ENCODE data around the gene SLC35C1. TPM values are rescaled to one million over a fixed set of nuclear protein-coding genes. Genes with fewer than 3 reads are reported as not detected.

The SLC35C1 gene
- total and polyA plus RNA-seq, 2 of the 13 experiments (the other 11 are each of a cell fraction or from before 2014, with no cell fraction given), result 2.9 to 7.0 TPM

GRCh38 chr11:45772449-45772774 lies 32.5 kb upstream of the SLC35C1 start (continued):
- no peak for TF ChIP-seq ZNF251 (CRISPR knock-in tag; IDR thresholded peaks at IDR 0.05)
- TF ChIP-seq ZMYM3 (CRISPR knock-in tag; IDR thresholded peaks at IDR 0.05), result no peak
- no peak for TF ChIP-seq ZNF333 (CRISPR knock-in tag; IDR thresholded peaks at IDR 0.05; ENCODE audit: borderline replicate concordance)
- TF ChIP-seq MAFK (conservative IDR thresholded peaks at IDR 0.05 in 1 of 2, IDR thresholded peaks at IDR 0.05 in 1 of 2; ENCODE audit: low read length in 2 of 2), result no peak
- no peak for TF ChIP-seq ZNF704 (CRISPR knock-in tag; IDR thresholded peaks at IDR 0.05; ENCODE audit: borderline replicate concordance)
- no peak for TF ChIP-seq GTF3A (CRISPR knock-in tag; conservative IDR thresholded peaks at IDR 0.05)
- TF ChIP-seq ZNF224 (CRISPR knock-in tag; IDR thresholded peaks at IDR 0.05), result no peak
- no peak for TF ChIP-seq ZNF350 (CRISPR knock-in tag; IDR thresholded peaks at IDR 0.05; ENCODE audit: borderline replicate concordance, low read depth)
- TF ChIP-seq SKI (IDR thresholded peaks at IDR 0.05; ENCODE audit: partially characterized antibody), result no peak

- Histone ChIP-seq H4K20me1 (ENCODE audit: insufficient read depth, low read length) (no peaks in the 10 kb centered on the region), H2AFZ (ENCODE audit: low read length) (no peak overlapping the region), H3K9ac (ENCODE audit: insufficient read depth, low read depth, low read length) (no peak overlapping the region), H3K4me1 (ENCODE audit: insufficient read depth, low read length) (peaks cover 17% of the 10 kb centered on the region; the same call in 1 of the 2 replicates), H3K4me3 (replicated peaks in 1 of 3; ENCODE audit: insufficient read depth in 1 of 3, low read depth in 2 of 3, low read length in 3 of 3) (no peak overlapping the region), H3K4me2 (ENCODE audit: low read depth, low read length) (no peak overlapping the region), H3K36me3 (replicated peaks in 1 of 2; ENCODE audit: control insufficient read depth in 1 of 2, insufficient read depth in 2 of 2, low read length in 2 of 2) (no peaks in the 10 kb centered on the region), H3K9me3 (ENCODE audit: low read length) (no peaks in the 10 kb centered on the region), H3K79me2 (ENCODE audit: insufficient read depth, low read length) (no peaks in the 10 kb centered on the region), H3K27ac (ENCODE audit: extremely low read length, insufficient read depth, low read length) (no peak overlapping the region), H3K27me3 (ENCODE audit: control insufficient read depth in 1 of 2, insufficient read depth in 2 of 2, low read length in 2 of 2) (peaks cover 2 to 24% of the 10 kb centered on the region in 2 experiments; a peak in 4 of 5 replicates)
- BruUV-seq (replicated peaks), result no TSS peak
- TF ChIP-seq HNRNPL (IDR thresholded peaks at IDR 0.05; ENCODE audit: low read depth, low read length), result no peak
- TF ChIP-seq ZSCAN20 (CRISPR knock-in tag; IDR thresholded peaks at IDR 0.05; ENCODE audit: borderline replicate concordance), result no peak
- no peak for TF ChIP-seq IKZF4 (CRISPR knock-in tag; IDR thresholded peaks at IDR 0.05; ENCODE audit: borderline replicate concordance, low read depth, not compliant biosample characterization)
- TF ChIP-seq ZEB1 (IDR thresholded peaks at IDR 0.05; ENCODE audit: insufficient replicate concordance, low read depth), result no peak
- TF ChIP-seq ZMYM2 (CRISPR knock-in tag; IDR thresholded peaks at IDR 0.05), result no peak
- TF ChIP-seq RXRB (CRISPR knock-in tag; IDR thresholded peaks at IDR 0.05; ENCODE audit: borderline replicate concordance), result no peak
- no peak for TF ChIP-seq RFX5 (IDR thresholded peaks at IDR 0.05; ENCODE audit: low read depth, low read length)
- no peak for TF ChIP-seq CEBPZ (IDR thresholded peaks at IDR 0.05; ENCODE audit: low read length)
- ChIA-PET POLR2A (no interaction called here), CTCF (ENCODE audit: low intra/inter-chr PET ratio, low total read pairs) (no interaction called here)
- in situ Hi-C loops (cut with HindIII; ENCODE audit: extremely low pct_ligation_motif_present, low pct_unique_long_range_greater_than_20kb), result loop anchor here (5.0 to 10.0 kb wide), 2 partner anchors 401 to 438 kb away; no protein-coding TSS in a partner anchor
- DNase-seq (ENCODE audit: low spot score) (no peak), FAIRE-seq (no peak), ATAC-seq (no peak)
- WGBS (ENCODE audit: low lambda C conversion rate), result 12% methylated on average over 11 of the region's 11 CpGs
- intact Hi-C loops (cut with micrococcal nuclease; ENCODE audit: unreplicated experiment), result no loop called here
Measured at GRCh38 chr11:45772986-45773785, 31.8 kb upstream of the SLC35C1 start.

Measured in HepG2 (cell line).